ENCODE data around the gene IKZF3.

IKZF3 gene

GRCh38 chr17:39799395-39799794 is 64.7 kb downstream of the IKZF3 start:
- Mint-ChIP-seq H3K4me3 (no peak overlapping the region), H3K4me1 (ENCODE audit: low read depth in 2 of 2) (peaks cover 30 to 50% of the 10 kb centered on the region in 2 donors), H3K27me3 (no peaks in the 10 kb centered on the region), H3K9me3 (no peaks in the 10 kb centered on the region), H3K36me3 (ENCODE audit: insufficient read depth) (peaks cover 9% of the 10 kb centered on the region), H3K27ac (peak overlapping the region in 1 of 2 donors; percentile 78)
- ATAC-seq (replicated peaks) (no peak), DNase-seq (no peak)

DNA sequence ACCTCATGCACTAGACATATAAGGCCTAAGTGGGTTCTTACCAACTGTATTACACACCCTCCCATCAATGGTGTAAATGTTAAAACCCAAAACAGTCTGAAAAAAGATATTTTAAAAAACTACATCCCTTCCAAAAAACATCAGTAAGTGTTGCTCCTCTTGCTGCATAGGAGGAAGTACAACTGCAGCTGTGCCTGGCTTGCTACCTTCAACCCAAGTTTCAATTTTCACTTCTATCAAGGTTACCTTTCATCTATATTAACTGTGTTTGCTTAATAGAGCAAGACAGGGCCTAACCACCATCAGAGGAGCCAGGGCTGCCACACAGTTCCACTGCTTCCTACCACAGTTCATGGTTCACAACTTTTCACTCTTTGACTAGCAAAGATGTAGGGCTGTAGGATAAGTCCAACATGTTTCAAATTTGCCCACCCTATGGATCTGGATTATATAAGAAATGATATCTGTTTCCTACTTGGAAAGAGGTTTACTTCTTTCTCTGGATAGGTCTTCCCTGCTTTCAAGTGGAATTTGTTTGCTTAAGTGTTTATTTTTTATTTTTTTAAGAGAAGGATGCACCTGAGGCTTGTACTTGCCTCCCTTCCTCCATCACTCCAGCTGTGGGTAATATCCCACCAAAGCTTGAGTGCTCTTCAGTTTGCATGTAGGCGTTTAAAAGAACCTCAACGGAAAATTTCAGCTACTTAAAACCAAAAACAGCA is 69.7 kb downstream of the IKZF3 start:
- Mint-ChIP-seq H3K4me1 (ENCODE audit: low read depth in 2 of 2) (peaks cover 44 to 64% of the 10 kb centered on the region in 2 donors), H3K36me3 (ENCODE audit: insufficient read depth) (peaks cover 32% of the 10 kb centered on the region), H3K4me3 (peak overlapping the region; percentile 41 to 71), H3K27ac (peak overlapping the region; percentile 75 to 88), H3K9me3 (no peaks in the 10 kb centered on the region), H3K27me3 (no peaks in the 10 kb centered on the region)
- ATAC-seq (replicated peaks) (peak; percentile 89), DNase-seq (peak; percentile 18 to 35 (median 28))

- no peaks in the 10 kb centered on the region for H3K9me3 Mint-ChIP-seq
- H3K27ac Mint-ChIP-seq: peak overlapping the region; percentile 75 to 88
- DNase-seq: no peak
- H3K4me1 Mint-ChIP-seq (ENCODE audit: low read depth in 2 of 2): peaks cover 42 to 56% of the 10 kb centered on the region in 2 donors
- no peaks in the 10 kb centered on the region for H3K27me3 Mint-ChIP-seq
- peaks cover 42% of the 10 kb centered on the region for H3K36me3 Mint-ChIP-seq (ENCODE audit: insufficient read depth)
- peak overlapping the region; percentile 59 to 71 for H3K4me3 Mint-ChIP-seq
- no peak for ATAC-seq (replicated peaks)
Measured at GRCh38 chr17:39793301-39793872, 70.7 kb downstream of the IKZF3 start.

DNA sequence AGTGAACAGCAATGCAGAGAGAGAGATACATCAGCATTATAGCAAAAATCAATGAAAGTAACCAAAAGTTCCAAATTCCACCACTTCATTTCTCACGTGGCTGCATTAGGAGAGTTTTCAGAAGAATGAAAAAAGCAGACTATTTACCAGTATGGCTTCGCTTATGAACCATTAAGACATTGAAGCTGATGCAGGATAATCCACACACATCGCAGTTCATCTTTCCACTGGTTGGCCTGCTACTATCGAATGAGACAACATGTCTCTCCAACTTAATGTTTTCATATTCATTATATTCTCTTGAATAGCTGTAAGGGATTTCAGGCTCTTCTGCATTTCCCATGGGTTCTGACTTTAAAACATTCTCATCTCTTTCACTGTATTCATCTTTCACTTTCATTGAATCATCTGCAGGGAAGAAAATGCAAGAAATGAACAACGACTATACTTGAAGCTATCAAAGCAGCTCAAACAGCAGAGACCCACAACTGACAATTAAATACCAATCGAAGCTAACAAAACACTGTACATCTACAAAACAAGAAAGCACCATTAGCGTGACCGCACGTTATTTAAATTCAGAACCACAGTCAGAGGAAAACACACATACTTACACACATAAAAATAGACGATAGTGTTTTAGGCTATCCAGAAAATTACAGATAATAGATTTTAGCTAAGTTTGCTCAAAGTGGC is 71.4 kb downstream of the IKZF3 start:
- Mint-ChIP-seq H3K36me3 (ENCODE audit: insufficient read depth) (peaks cover 50% of the 10 kb centered on the region), H3K4me3 (peak overlapping the region; percentile 59 to 71), H3K27me3 (no peaks in the 10 kb centered on the region), H3K27ac (peak overlapping the region; percentile 75 to 88), H3K9me3 (no peaks in the 10 kb centered on the region), H3K4me1 (ENCODE audit: low read depth in 2 of 2) (peaks cover 43 to 55% of the 10 kb centered on the region in 2 donors)
- peak; percentile 23 for ATAC-seq (replicated peaks)
- DNase-seq: no peak

DNA sequence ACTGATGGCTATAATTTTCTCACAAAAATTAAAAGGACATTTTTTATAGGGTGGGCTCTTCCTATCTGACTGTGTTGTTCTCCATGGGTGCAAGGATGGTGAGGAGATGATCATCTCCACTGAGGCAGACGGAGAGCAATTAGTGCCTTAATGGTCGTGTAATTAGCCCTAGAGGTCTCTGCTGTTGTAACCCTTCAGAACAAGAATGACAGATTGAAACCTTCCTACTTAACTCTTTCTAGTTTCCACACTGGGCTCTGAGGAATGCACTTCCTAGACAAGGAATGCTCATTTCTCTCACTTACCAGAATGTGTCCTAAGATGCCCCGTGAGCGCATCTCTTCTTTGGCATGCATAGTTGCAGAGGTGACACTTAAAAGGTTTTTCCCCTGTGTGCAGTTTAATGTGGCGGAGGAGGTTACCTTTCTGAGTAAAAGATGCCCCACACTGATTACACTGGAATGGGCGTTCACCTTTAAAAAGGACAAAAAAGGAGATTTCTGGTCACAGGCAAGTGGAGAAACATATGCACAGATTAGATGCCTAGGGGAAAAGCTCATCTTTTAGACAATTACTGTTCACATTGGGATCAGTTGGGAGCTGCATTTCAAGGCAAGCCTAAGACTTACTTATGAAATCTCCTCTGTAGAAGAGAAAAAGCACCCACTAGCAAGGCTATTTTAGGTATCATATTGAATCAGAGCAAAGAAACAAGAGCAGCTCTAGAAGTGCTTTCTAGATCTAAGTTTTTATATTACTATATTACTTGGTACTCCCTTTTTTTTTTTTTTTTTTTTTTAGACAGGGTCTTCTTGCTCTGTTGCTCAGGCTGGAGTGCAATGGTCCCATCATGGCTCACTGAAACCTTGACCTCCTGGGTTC is 72.8 kb downstream of the IKZF3 start:
- Mint-ChIP-seq H3K4me1 (ENCODE audit: low read depth in 2 of 2) (peaks cover 38 to 55% of the 10 kb centered on the region in 2 donors), H3K4me3 (peak overlapping the region; percentile 33 to 56), H3K9me3 (no peaks in the 10 kb centered on the region), H3K27ac (peak overlapping the region; percentile 85 to 88), H3K36me3 (ENCODE audit: insufficient read depth) (peaks cover 57% of the 10 kb centered on the region), H3K27me3 (no peaks in the 10 kb centered on the region)
- DNase-seq (no peak), ATAC-seq (replicated peaks) (peak; percentile 52)

GRCh38 chr17:39787743-39788484 is 76.2 kb downstream of the IKZF3 start:
- Mint-ChIP-seq H3K9me3 (no peaks in the 10 kb centered on the region), H3K4me3 (no peak overlapping the region), H3K27me3 (no peaks in the 10 kb centered on the region), H3K27ac (peak overlapping the region in 1 of 2 donors; percentile 87), H3K4me1 (ENCODE audit: low read depth in 2 of 2) (peaks cover 26 to 50% of the 10 kb centered on the region in 2 donors), H3K36me3 (ENCODE audit: insufficient read depth) (peaks cover 82% of the 10 kb centered on the region)
- DNase-seq: no peak
- ATAC-seq (replicated peaks): no peak

DNA sequence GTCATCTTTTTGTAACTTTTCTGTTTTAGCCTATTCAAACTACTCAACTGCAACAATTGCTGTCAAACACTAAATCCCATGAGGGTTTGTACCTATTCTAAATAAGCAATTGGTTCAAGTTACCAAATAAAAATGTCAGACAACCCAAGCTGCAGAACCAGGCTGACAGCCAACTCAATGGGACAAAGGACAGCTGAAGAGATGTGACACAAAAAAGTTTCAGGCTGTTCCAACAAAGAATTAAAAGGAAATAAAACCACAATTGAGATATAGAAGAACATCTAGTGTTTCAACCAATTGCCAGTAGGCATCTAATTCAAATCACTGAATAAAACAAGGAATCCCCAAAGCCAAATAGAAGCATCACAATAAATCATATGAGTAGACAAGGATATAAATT is 77.1 kb downstream of the IKZF3 start:
- H3K9me3 Mint-ChIP-seq: no peaks in the 10 kb centered on the region
- H3K4me3 Mint-ChIP-seq: no peak overlapping the region
- DNase-seq (no peak), ATAC-seq (replicated peaks) (no peak)
- H3K27me3 Mint-ChIP-seq: no peaks in the 10 kb centered on the region
- H3K4me1 Mint-ChIP-seq (ENCODE audit: low read depth in 2 of 2): peaks cover 26 to 50% of the 10 kb centered on the region in 2 donors
- H3K36me3 Mint-ChIP-seq (ENCODE audit: insufficient read depth): peaks cover 82% of the 10 kb centered on the region
- peak overlapping the region in 1 of 2 donors; percentile 87 for H3K27ac Mint-ChIP-seq

DNA sequence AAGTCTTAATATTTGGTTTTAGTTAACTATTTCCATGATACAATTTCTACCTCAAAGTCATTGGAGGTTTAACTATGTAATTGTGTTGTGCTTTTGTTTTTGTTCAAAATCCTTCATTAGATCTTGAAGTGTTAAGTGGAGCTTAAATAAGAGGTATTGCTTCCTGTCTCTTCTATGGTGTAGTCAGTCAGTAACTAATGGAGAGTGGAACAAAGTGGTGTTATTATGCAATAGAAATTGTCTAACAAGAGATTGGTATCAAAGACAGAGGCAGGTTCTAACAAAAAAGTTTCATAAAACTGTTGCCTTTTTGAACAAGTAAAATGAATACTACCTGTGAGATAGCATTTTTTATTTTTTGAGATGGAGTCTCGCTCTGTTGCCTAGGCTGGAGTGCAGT is 81.1 kb downstream of the IKZF3 start:
- Mint-ChIP-seq H3K4me1 (ENCODE audit: low read depth in 2 of 2) (peaks cover 40 to 65% of the 10 kb centered on the region in 2 donors), H3K36me3 (ENCODE audit: insufficient read depth) (peaks cover 58% of the 10 kb centered on the region), H3K9me3 (no peaks in the 10 kb centered on the region), H3K27ac (peak overlapping the region; percentile 93 to 97), H3K4me3 (peak overlapping the region; percentile 7 to 57), H3K27me3 (no peaks in the 10 kb centered on the region)
- ATAC-seq (replicated peaks) (no peak), DNase-seq (no peak)

- no peak for ATAC-seq (replicated peaks)
- Mint-ChIP-seq H3K9me3 (no peaks in the 10 kb centered on the region), H3K4me1 (ENCODE audit: low read depth in 2 of 2) (peaks cover 42 to 60% of the 10 kb centered on the region in 2 donors), H3K36me3 (ENCODE audit: insufficient read depth) (peaks cover 53% of the 10 kb centered on the region), H3K4me3 (peak overlapping the region; percentile 31 to 57), H3K27ac (peak overlapping the region; percentile 93 to 97), H3K27me3 (no peaks in the 10 kb centered on the region)
- no peak for DNase-seq
Measured at GRCh38 chr17:39782481-39782880, 81.6 kb downstream of the IKZF3 start.

DNA sequence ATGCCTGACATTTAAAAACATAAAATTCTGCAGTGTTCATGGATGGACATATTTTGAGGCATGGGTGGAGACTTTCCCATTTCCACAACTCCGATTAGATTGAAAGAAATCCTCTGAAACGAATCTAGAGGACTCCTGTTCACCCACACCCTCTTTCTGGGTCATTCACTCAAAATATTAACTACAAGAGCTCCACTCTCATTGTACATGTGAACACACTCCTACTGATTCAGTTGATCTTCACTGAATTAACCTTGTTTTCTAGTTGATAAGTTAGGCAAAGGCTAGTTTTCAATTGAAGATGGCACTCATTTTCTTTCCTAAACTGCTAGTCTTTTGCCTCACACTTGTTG is 82.3 kb downstream of the IKZF3 start:
- H3K9me3 Mint-ChIP-seq: no peaks in the 10 kb centered on the region
- ATAC-seq (replicated peaks) (no peak), DNase-seq (no peak)
- peaks cover 42 to 54% of the 10 kb centered on the region in 2 donors for H3K4me1 Mint-ChIP-seq (ENCODE audit: low read depth in 2 of 2)
- peak overlapping the region; percentile 31 to 57 for H3K4me3 Mint-ChIP-seq
- peak overlapping the region; percentile 93 to 97 for H3K27ac Mint-ChIP-seq
- no peaks in the 10 kb centered on the region for H3K27me3 Mint-ChIP-seq
- H3K36me3 Mint-ChIP-seq (ENCODE audit: insufficient read depth): peaks cover 47% of the 10 kb centered on the region

GRCh38 chr17:39781031-39781860 is 82.9 kb downstream of the IKZF3 start:
- DNase-seq: no peak
- Mint-ChIP-seq H3K4me1 (ENCODE audit: low read depth in 2 of 2) (peaks cover 45 to 58% of the 10 kb centered on the region in 2 donors), H3K4me3 (peak overlapping the region; percentile 31 to 57), H3K36me3 (ENCODE audit: insufficient read depth) (peaks cover 46% of the 10 kb centered on the region), H3K27ac (peak overlapping the region; percentile 93 to 97), H3K27me3 (no peaks in the 10 kb centered on the region), H3K9me3 (no peaks in the 10 kb centered on the region)
- ATAC-seq (replicated peaks): no peak
